CD4-positive, alpha-beta T cell treated with Interleukin-10 for 1 hour (primary cell): ENCODE data around the gene YBX1.
A peak's percentile ranks its signal among the peaks of the same experiment; 100 is the strongest.
"Not testable (repeated sequence)": the region's sequence is repeated elsewhere in the genome, so short reads cannot be mapped to it uniquely, and the experiment has no call there.

Experiments
- DNase-seq: peaks from one replicate; pipeline ENCODE4 v3.0.0-alpha.2; 2020

The YBX1 gene

DNA sequence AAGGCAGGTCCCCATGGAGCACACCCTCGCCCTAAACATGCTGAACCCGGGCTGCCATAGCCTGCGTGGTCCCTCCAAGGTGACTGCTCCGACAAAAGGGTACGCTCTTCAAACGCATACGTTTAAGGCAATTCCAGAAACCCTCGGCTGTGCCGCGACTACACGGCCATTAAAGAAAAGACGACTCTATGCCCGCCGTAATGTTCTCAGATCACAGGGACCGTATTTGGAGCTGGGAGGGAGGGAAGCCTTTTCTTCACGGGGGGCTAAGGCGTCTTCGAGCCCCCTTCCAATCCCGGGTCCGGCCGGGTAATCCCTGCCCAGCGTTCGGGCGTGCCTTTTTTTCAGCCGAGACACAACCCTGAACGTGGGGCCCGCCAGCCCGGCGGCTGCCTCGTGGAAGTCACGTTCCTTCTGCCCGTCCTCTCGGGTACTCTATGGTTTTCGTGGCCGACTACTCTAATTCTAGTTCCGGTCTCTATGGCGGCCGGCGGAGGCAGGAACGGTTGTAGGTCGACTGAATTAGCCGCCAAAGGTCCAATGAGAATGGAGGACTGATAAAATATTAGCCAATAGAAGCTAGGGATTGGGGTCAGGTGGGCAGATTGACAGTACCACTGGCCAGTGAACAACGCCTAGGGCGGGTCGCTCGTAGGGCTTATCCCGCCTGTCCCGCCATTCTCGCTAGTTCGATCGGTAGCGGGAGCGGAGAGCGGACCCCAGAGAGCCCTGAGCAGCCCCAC is at the start of gene YBX1:
YBX1 (plus strand) TSS at position 678 of the 743 bp plus-strand sequence. CDS start 148 bp downstream, outside the sequence.
- DNase-seq: peak; percentile 98

DNA sequence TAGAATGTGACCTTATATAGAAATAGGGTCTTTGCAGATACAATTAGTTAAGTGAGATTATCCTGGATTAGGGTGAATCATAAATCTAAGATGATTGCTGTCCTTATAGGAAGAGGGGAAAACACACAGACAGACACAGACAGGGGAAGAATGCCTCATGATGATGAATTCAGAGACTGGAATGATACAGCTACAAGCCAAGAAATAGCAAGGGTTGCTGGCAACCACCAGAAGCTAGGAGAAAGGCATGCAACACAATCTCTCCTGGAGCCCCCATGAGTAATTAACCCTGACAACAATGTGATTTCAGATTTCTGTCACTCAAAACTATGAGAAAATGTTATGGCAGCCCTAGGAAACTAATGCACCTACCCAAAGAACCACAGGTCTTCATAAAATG is 43.1 kb upstream of the YBX1 start:
- DNase-seq: no peak

DNA sequence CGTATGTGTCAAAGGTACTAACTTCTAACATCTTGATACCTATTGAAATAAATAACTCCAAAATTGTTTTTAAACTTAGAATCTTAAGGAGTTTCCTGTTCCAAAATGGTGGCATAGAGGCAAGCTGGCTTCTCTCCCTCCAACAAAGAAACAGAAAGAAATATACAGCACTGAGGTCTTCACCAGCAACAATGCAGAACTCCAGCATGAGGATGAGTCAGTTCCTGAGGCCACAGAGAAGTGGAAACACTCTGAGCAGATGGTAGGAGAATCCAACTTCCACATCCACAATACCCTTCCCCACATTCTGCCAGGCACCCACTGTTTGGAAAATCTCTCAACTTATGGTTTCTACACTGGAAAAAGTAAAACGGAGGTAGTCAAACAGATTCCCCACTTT is 36.2 kb upstream of the YBX1 start:
- no peak for DNase-seq

DNA sequence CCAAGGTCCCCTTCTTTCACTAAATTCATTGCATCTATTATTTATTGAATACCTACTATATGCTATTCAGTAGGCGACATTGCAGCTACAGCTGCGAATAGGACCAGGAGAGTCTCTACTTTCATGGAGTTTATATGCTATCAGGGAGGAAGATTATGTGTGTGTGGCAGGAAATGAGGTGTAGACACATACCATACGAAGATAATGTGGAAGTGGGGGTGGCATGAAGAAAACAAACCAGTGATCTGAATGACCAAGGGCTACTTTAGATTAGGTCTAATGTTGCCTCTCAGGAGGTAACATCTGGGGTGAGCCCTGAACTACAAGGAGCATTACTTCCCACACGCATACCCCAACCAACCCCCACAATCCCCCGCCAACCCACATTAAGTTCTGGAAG is 25.0 kb upstream of the YBX1 start:
- DNase-seq: peak; percentile 7

DNA sequence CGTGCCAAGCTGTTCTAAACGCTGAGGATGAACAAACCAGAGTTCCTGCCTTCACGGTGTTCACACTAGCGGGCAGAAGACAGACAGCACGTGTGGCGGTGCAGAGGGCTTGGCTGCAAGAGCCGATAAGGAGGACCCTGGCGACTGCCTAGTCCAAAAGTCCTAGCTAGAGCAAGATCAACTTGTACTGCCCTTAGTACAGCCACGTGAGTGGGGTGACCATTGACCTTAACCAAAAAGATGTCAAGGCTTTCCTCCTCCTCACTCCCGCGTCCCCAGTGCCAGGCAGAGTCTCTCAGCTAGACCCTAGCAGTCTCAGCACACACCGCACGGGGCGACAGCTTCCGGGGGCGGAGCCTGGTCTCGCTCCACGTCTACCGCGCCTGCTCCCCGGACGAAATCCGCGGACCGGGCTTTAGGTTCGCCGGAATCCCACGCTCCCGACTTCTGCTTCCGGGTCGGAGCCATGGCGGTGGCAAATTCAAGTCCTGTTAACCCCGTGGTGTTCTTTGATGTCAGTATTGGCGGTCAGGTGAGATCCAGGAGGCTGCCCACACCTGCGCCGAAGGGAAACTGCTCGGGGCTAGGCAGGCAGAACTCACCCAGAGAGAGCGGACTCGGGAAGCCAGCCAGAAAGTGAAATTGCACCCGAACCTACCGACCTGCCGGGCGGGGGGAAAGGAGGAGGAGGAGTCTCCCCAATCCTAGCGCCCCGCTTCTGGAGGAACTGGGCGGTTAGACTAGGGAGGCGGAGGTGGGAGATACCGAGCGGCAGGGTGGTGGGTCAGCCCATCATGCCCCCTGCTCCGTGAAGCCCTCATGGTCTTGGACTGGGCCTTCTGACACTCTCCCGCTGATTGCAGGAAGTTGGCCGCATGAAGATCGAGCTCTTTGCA is 24.0 kb upstream of the YBX1 start, which contains the start of gene PPIH:
PPIH (plus strand) TSS at position 443 of the 896 bp plus-strand sequence; CDS start at position 467, 24 bp downstream.
- peak; percentile 93 for DNase-seq

DNA sequence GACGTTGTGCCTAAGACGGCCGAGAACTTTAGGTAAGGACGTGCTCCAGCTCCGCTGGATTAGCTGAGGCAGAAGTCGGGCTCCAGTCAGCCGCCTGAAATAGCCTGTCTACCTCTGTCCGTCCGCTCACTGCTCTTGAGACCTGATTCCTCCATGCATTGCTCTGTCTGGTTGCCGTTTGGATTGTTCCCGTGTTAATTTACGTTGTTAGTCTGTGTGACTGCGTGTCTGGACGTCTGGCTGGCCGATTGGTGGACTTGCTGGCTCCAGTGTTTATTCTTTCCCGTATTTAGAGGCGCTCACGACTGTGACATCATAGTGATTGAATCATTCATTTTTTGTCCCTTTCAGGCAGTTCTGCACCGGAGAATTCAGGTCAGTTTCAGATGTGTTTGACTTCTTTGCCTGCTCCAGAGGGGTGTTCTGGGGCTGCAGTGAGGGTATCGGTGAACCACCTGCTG is 23.3 kb upstream of the YBX1 start:
- DNase-seq: no peak

DNA sequence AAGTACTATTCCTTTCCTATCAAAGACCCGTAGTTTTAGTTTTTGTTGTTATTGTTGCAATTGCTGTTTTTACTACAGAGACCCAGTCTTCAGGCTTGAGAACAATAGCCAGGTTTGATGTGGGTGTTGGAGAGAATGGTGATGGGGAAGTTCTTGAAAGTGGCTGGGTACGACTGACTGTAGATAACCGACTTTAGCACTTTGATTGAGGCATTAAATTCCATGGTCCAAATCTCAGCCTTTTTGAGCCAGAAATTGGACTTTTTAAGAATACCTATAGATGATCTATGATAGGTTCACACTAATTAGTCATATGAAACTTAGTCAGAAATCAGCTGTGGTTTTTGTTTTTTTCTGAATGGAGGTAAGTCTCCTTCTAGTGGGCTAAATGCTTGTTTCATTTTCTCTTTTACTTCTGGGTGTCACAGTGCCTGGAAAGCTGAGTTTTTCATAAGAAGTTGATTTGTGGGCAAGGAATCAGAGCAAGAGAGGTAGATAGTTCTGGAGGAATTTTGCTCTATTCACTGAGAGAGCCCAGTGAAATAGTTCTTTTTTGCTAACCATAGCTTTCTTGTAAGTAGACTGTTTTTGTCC is 21.2 kb upstream of the YBX1 start:
- no peak for DNase-seq

DNA sequence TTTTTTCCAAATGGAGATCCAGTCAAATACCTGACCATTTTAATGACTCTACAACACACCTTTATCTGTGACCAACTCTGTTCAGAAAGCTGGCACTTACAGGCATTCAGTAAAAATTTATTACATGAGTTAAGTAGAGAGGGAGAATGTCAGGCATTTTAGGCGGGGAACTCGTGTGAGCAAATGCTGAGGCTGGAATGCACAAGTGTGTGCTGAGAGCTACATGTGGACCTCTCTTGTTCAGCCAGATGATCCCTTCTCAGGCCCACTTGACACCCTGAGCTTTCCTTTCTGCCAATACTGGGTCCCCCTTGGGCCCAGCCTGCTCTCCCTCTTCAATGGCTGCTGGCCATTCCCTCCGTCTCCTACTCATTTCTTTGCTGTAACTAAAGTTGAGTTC is 12.3 kb upstream of the YBX1 start:
- DNase-seq: no peak

DNA sequence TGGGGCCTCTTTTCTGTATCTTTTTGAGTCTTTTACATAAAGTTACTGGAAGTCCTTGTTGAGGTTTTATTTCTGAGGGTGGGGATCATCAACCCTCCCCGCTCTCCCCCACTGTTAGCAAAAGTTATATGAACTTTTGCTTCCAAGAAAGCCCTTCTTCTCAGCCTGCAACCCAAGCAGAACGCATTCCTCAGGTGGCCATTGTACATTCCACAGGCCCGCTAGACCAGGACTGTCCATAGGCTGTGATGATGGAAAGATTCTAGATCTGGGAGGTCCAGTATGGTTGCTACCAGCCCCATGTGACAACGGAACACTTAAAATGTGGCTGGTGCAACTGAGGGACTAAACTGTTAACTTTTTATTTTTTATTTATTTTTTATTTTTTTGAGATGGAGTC is 11.8 kb upstream of the YBX1 start:
- no peak for DNase-seq

DNA sequence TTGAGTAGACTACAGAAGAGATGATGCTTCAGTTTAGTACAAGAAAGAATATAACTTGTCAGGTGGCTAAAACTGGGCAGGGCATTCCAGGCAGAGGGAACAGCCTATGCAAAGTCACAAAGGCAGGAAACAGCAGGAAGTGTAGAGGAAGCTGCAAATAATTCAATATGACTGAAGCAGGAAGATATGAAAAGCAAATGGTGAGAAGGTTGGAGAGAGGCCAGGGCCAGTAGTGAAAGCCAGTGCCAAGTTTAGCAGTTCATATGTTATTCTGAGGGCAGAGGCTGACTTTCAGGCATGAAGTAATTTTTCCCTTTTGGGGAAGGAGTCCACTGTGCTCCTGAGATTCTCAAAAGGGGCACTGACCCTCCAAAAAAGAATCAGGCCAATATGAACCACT is 8.0 kb upstream of the YBX1 start:
- no peak for DNase-seq

DNA sequence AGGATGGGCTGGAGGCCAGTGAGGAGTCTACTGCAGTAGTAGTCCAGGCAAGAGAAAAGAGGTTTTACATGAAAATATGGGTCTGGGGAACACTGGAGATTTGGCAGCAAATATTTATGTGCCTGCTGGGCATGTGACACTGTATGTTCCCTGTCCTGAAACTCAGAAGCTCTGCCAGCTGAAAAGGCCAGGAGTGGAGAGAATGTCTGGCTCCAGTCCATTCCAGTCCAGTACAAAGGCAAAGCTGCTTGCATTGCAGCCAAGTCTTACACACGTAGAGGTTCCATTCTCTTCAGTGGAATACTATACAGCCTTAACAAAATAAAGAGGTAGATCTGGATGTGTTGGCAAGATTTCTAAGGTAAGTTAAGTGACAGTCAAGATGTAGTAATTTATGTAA is 7.5 kb upstream of the YBX1 start:
- no peak for DNase-seq

DNA sequence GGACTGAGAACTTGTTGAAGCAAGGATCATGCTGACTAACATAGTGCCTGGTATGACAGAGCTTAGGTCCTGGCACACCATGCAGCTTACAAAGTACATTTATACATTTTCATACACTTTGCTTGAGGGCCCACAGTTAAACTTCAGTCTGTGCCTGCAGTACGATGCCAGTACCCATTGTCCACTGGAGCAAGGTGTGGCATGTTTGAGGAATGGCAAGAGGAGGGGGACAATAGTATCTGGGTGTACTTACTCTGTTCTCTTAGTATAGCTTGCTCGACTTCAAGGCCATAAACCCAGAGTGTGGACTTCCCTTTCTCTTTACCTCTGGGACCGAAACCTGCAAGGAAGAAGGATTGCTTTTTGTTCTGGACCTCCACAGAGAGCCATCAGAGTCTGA is 6.8 kb upstream of the YBX1 start:
- no peak for DNase-seq

DNA sequence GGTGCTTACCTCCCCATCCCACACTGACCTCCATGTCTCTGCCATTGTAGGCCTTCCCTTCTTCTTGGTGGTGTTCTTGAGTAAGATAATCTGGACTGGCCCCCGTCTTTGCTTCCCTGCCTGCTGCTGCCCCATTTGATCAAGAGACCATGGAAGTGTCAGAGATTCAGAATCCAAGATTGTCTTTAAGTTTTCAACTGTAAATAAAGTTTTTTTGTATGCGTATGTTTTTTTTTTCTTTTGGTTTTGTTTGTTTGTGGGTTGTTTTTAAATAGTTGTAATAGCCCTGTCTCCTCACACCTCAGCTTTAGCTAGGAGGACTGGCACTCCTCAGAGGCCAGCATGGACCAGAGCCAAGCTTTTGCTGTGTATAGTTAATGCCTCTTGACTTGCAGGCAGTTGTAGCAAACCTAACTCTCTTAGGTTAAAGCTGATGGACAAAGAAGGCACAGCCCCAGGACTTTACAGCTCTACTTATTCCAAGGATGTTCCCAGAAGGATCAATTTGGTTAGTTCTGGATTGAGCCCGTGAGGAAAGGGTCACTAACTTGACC is 5.6 kb upstream of the YBX1 start:
- DNase-seq: no peak

DNA sequence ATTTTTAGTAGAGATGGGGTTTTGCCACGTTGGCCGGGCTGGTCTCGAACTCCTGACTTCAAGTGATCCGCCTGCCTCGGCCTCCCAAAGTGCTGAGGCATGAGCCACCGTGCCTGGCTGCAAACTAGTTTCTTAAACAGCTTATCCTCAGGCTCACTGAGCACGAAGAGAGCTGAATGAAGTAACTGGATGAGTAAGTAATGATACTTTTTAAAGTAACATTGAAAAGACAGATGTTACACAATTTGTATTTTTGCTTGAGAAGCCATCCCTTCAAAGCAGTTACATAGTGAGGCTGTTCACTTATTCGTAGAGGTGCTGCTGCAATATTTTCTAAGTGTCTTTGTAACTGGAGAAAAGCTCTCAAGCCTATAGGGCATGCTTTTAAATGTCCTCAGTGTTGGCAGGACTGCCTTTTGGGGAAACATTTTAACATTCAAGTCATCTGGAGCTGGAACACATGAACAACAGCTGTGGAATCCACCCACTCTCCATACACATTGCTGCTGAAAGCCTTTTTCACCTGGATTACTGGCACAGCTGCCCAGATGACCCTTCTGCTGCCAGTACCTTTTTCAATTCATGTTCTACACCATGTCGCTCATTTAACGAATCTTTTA is 2.7 kb upstream of the YBX1 start:
- DNase-seq: no peak

DNA sequence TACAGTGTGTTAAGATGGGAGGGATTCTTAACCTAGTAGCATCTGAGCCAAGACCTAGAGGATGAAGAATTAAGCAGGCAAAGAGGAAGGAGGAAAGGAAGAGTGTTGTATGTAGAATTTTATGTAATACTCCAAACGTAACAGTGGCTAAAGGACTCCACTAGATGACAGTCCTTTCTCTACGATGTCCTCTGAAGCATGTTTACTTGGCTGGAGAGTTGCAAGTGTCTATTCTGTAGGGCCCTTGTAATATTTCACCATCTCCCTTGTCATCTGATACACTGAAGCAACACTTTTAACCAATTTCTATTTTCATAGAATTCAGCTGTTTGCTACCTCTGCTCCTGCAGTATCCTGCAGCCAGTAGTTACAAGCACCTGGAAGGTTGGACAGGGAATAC is 2.2 kb upstream of the YBX1 start:
- no peak for DNase-seq

DNA sequence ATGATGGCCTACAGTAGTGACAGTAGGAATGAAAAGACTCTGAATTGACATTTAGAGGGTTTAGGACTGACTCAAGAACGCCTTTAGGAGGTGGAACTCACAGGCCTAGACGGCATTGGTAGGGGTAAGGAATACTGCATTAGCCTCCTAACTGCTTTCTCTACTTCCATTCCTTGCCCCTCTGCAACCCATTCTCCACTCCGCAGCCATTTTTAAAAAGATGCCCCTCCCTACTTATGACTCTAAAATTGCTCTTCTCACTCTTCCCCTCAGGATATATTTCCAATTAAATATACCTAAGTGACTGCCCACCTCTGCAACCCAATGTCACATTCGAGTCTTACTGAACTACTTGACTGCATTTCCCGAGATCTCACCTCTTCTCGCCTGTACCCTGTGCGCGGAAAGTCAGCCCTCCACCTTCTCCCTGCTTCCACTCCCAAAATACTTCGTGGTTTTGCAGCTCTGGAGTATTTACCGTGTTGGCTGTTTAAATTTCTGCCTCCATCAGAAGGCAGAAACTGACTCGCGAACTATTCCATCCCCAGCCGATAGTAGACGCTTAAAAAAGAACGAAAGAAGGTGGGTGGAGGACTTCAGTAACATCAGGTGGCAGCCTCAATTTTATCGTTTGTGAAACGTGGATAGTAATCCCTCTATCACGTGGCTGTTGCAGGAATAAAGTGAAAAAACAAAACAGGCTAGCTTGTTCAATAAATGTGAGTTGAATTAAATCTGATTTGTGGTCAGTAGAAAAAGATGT is 1.1 kb upstream of the YBX1 start:
- DNase-seq: peak; percentile 35

DNA sequence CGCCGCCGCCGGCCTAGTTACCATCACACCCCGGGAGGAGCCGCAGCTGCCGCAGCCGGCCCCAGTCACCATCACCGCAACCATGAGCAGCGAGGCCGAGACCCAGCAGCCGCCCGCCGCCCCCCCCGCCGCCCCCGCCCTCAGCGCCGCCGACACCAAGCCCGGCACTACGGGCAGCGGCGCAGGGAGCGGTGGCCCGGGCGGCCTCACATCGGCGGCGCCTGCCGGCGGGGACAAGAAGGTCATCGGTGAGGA is 193 bp downstream of the YBX1 start:
- not testable (repeated sequence) for DNase-seq

DNA sequence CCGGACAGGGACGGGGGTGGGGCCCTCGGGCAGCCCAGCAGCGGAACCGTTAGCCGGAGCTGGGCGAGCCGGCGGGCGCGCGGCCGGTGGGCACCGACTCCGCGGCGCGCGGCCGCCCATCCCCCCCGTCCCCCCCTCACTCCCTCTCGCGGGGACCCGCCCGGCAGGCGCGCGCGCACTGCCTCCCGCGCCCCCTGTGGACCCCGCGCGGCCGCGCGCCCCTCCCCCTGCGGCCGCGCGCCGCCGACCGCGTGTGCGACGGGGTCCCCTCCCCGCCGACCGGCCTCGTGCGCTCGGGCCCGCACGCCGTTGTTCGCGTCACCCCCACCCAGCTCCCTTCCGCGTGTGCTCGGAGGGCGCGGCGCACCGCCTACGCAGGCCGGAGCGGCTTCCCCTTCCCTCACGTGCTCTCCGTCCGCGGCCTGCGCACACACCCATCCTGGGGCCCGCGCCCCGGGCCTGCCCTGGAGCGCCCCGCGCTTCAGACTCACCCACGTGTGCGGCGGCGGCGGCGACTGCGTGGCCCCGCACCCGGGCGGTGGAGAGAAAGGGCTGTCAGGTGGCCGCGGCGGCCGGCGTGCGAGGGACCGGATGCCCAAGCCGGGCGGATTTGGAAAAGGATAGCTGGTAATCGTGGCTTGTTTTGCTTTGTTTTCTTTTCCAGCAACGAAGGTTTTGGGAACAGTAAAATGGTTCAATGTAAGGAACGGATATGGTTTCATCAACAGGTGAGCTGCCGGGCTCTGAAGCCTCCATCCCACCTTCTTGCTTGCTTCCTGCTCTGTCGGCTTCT is 717 bp downstream of the YBX1 start:
- peak; percentile 70 for DNase-seq

DNA sequence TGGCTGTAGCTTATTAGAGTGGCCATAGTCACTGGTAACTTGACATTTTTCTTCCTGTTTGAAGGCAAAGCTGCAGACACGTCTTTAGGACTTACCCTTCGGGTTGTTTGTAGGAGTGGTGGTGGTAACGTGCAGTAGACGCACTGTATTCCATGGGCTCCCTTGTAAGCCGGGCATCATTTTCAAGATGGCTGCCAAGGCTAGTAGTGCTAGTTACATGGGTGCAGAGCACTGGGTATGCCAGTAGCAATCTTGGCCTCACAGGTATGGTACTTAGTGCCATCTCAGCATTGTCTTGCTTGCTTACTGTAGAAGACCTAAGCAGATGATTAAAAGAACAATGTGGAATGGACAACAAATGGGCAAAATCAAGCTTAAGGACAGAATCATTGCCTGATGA is 1.9 kb downstream of the YBX1 start:
- DNase-seq: peak; percentile 26

DNA sequence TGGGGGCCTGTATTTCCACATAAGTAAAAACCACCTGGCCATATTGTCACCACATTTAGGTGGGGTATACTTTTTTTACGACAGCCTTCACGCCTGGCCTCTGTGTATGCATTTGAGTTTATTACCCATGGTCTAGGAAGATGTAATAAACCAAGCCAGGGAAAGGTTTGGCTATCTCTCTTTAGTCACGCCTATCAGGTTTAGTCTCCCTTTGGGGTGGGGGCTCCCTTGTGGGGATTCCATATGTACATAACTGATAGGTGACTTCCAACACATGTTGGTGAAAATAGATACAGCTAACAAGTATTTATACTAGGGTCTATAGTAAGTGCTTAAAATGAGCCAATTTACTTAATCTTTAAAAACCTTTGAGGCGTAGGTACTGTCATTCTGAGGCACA is 4.2 kb downstream of the YBX1 start:
- DNase-seq: no peak

DNA sequence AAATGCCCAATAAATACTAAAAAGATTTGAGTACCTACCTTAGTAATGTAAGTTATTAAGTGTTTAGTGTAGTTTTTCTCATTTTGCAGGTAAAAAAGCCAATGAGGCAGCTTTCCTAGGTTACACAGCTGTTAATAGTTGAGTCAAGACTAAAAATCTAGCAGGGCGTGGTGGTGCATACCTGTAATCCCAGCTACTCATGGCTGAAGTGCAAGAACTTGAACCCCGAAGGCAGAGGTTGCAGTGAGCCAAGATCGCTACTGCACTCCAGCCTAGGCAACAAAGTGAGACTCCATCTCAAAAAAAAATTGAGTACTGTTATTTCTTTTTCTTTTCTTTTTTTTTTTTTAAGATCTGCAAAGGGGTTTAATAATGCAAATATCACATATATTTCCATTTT is 7.7 kb downstream of the YBX1 start:
- DNase-seq: no peak
